Panc1 (cell line): ENCODE measurements around the gene TXNDC16. TPM values are rescaled to one million over a fixed set of nuclear protein-coding genes. Genes with fewer than 3 reads are reported as not detected.

Experiments
- ATAC-seq: fragments of 200-7000 bp; cut with Tn5 transposase; 2 replicates; pipeline ENCODE4 v1.9.1; 2020; ENCODE audit warnings: mild to moderate bottlenecking, moderate library complexity
- BruUV-seq: library from RNA; stranded (reverse); fragments of 400-500 nt; replicated peaks from 2 replicates; lab custom pipeline; 2021; lab: Mats Ljungman, UMichigan
- CTCF ChIA-PET: fragments of 300-600 bp; sonication (Branson Sonifier 250); formaldehyde crosslinking; loops from one replicate; lab custom pipeline; 2022; ENCODE audit warnings: antibody characterized with exemption; lab: Charles Lee
- POLR2A ChIA-PET: fragments of 300-600 bp; sonication (Branson Sonifier 250); formaldehyde crosslinking; loops from one replicate; lab custom pipeline; 2022; ENCODE audit warnings: antibody characterized with exemption; lab: Charles Lee
- DNase-seq: peaks from one replicate; pipeline ENCODE4 v3.0.0-alpha.2; 2010; ENCODE audit warnings: low read depth, low spot score
- H3K27ac ChIP-seq: 2 replicates; pipeline ENCODE4 v1.5.1; 2011; ENCODE audit warnings: mild to moderate bottlenecking, low read length, inconsistent platforms
- H3K27me3 ChIP-seq: fragments of 200-500 bp; sonication (Bioruptor generic); 2 replicates; pipeline ENCODE4 v1.6.0; 2014; ENCODE audit warnings: low read length, inconsistent platforms; ENCODE audit not compliant: control insufficient read depth, insufficient read depth
- H3K36me3 ChIP-seq: fragments of 200-500 bp; sonication (Bioruptor generic); 2 replicates; pipeline ENCODE4 v1.5.1; 2014; ENCODE audit warnings: inconsistent platforms, mild to moderate bottlenecking, low read length, moderate library complexity; ENCODE audit not compliant: control insufficient read depth, insufficient read depth
- H3K4me1 ChIP-seq: 2 replicates; pipeline ENCODE4 v1.5.1; 2011; ENCODE audit warnings: inconsistent platforms, mild to moderate bottlenecking, low read length, moderate library complexity; ENCODE audit not compliant: control insufficient read depth, insufficient read depth
- H3K4me3 ChIP-seq, 2 experiments: 2 replicates each; pipeline ENCODE4 v1.5.1; 2011 to 2012; ENCODE audit warnings: low read depth in 2 of 2, low read length in 2 of 2, mild to moderate bottlenecking in 2 of 2, inconsistent platforms in 1 of 2, moderate library complexity in 1 of 2
- H3K9me3 ChIP-seq: fragments of 200-500 bp; sonication (Bioruptor generic); 2 replicates; pipeline ENCODE4 v1.5.1; 2014; ENCODE audit warnings: low read depth, mild to moderate bottlenecking, inconsistent platforms, low read length, moderate library complexity; ENCODE audit not compliant: control insufficient read depth, insufficient read depth
- CTCF ChIP-seq: fragments of 450-650 bp; IDR thresholded peaks from 2 replicates; pipeline ENCODE4 v1.5.1; 2017; ENCODE audit warnings: mild to moderate bottlenecking
- POLR2AphosphoS5 ChIP-seq: IDR thresholded peaks from 2 replicates; pipeline ENCODE4 v1.6.1; 2012; ENCODE audit warnings: mild to moderate bottlenecking, low read depth, low read length, moderate library complexity
- REST ChIP-seq, 2 experiments: IDR thresholded peaks; 2 replicates each; pipeline ENCODE4 v1.6.1; 2011 to 2012; ENCODE audit warnings: low read depth in 2 of 2, control low read depth in 1 of 2, low read length in 1 of 2, mild to moderate bottlenecking in 1 of 2, moderate library complexity in 1 of 2; ENCODE audit not compliant: insufficient read depth in 1 of 2
- SIN3A ChIP-seq: IDR thresholded peaks from 2 replicates; pipeline ENCODE4 v1.6.1; 2012; ENCODE audit warnings: low read depth, mild to moderate bottlenecking, low read length, moderate library complexity, borderline replicate concordance; ENCODE audit not compliant: insufficient read depth
- TCF7L2 ChIP-seq: IDR thresholded peaks from 2 replicates; pipeline ENCODE4 v1.6.1; 2011; ENCODE audit warnings: mild to moderate bottlenecking, low read depth, low read length, inconsistent platforms
- in situ Hi-C: cut with HindIII; loops from 2 replicates; pipeline ENCODE4 v1.10.0; 2016; ENCODE audit warnings: low sequenced_read_pairs, low pct_unique_long_range_greater_than_20kb
- intact Hi-C: fragments of 100-400 bp; cut with micrococcal nuclease; formaldehyde crosslinking; loops from one replicate; pipeline ENCODE4 v1.10.0; 2022; ENCODE audit not compliant: unreplicated experiment
- total RNA-seq: library from RNA; stranded (reverse); gene quantifications from one replicate; pipeline ENCODE4 v1.2.1, GENCODE V29; 2021; ENCODE audit not compliant: unreplicated experiment

The TXNDC16 gene
- total RNA-seq, 1 experiment from 2014 or later = 4.9 TPM

GRCh38 chr14:52467515-52468266 is 84.6 kb downstream of the TXNDC16 start:
- H3K27me3 ChIP-seq = no peaks in the 10 kb centered on the region
- no peak for ATAC-seq
- H3K4me3 ChIP-seq = no peak overlapping the region
- POLR2A ChIA-PET = no interaction called here
- no TSS peak for BruUV-seq
- CTCF ChIA-PET = no interaction called here
- in situ Hi-C loops = no loop called here
- no peak for TF ChIP-seq REST (IDR thresholded peaks at IDR 0.05; ENCODE audit: insufficient read depth in 1 of 2, low read depth in 2 of 2, low read length in 1 of 2)
- TF ChIP-seq CTCF = no peak
- no peak for TF ChIP-seq POLR2AphosphoS5
- TF ChIP-seq SIN3A = no peak
- TF ChIP-seq TCF7L2 = no peak
- DNase-seq = no peak
- intact Hi-C loops = no loop called here
- no peaks in the 10 kb centered on the region; the same call in 1 of the 2 replicates for H3K36me3 ChIP-seq
- H3K9me3 ChIP-seq = no peaks in the 10 kb centered on the region
- no peaks in the 10 kb centered on the region for H3K4me1 ChIP-seq
- H3K27ac ChIP-seq = no peak overlapping the region

GRCh38 chr14:52464175-52464574 is 88.1 kb downstream of the TXNDC16 start:
- CTCF ChIA-PET = no interaction called here
- Histone ChIP-seq H3K27me3 (no peaks in the 10 kb centered on the region), H3K4me3 (no peak overlapping the region), H3K27ac (no peak overlapping the region), H3K9me3 (peaks cover 8% of the 10 kb centered on the region; the same call in 1 of the 2 replicates), H3K4me1 (no peaks in the 10 kb centered on the region), H3K36me3 (no peaks in the 10 kb centered on the region)
- no peak for DNase-seq
- no peak for TF ChIP-seq POLR2AphosphoS5
- no peak for TF ChIP-seq CTCF
- TF ChIP-seq REST (IDR thresholded peaks at IDR 0.05; ENCODE audit: insufficient read depth in 1 of 2, low read depth in 2 of 2, low read length in 1 of 2) = no peak
- no peak for TF ChIP-seq SIN3A
- TF ChIP-seq TCF7L2 = no peak
- POLR2A ChIA-PET = no interaction called here
- in situ Hi-C loops = no loop called here
- intact Hi-C loops = no loop called here
- no peak for ATAC-seq
- no TSS peak for BruUV-seq
